ENCODE results near the gene CERS3. TPM values are rescaled to one million over a fixed set of nuclear protein-coding genes. Genes with fewer than 3 reads are reported as not detected.

Gene CERS3
- polyA plus RNA-seq, 1 of the 3 experiments (the other 2 are of a cell fraction): not detected

GRCh38 chr15:100573526-100573925, 44.8 kb upstream of the CERS3 start:
- no peak overlapping the region for H2AFZ ChIP-seq (ENCODE audit: low read depth)
- H3K27me3 ChIP-seq (ENCODE audit: insufficient read depth): no peaks in the 10 kb centered on the region
- no peak overlapping the region for H3K4me3 ChIP-seq (ENCODE audit: low read depth in 2 of 2, low read length in 1 of 2)
- DNase-seq: no peak
- CTCF ChIA-PET: interaction anchor here (1.3 to 10.9 kb wide), 6 partner anchors 9 to 231 kb away, joined by 5 to 130 read pairs (median 7); partner anchors contain the start of genes ADAMTS17, ASB7 and LINS1
- H3K79me2 ChIP-seq (ENCODE audit: insufficient read depth): peaks cover 5% of the 10 kb centered on the region
- 90% methylated on average over 4 of the region's 4 CpGs for WGBS (ENCODE audit: low lambda C conversion rate)
- H3K36me3 ChIP-seq (replicated peaks in 1 of 2; ENCODE audit: control insufficient read depth in 1 of 2, insufficient read depth in 2 of 2, low read length in 1 of 2): peaks cover 26 to 46% of the 10 kb centered on the region in 2 experiments
- peaks cover 3% of the 10 kb centered on the region for H3F3A ChIP-seq (replicated peaks; ENCODE audit: insufficient read depth)
- H3K9me2 ChIP-seq: no peaks in the 10 kb centered on the region
- POLR2A ChIA-PET: no interaction called here
- TF ChIP-seq GATA2 (CRISPR knock-in tag; IDR thresholded peaks at IDR 0.05) (no peak), RAD21 (IDR thresholded peaks at IDR 0.05; ENCODE audit: low read length) (no peak), RCOR1 (IDR thresholded peaks at IDR 0.05; ENCODE audit: low read length) (no peak), IRF3 (IDR thresholded peaks at IDR 0.05; ENCODE audit: low read depth, low read length) (no peak), REST (IDR thresholded peaks at IDR 0.05; ENCODE audit: low read depth, low read length) (no peak), SIN3A (IDR thresholded peaks at IDR 0.05; ENCODE audit: borderline replicate concordance, low read depth, low read length) (no peak), USF1 (IDR thresholded peaks at IDR 0.05; ENCODE audit: borderline replicate concordance, low read depth) (no peak), ELF1 (IDR thresholded peaks at IDR 0.05) (no peak), NRF1 (IDR thresholded peaks at IDR 0.05; ENCODE audit: low read depth, low read length) (no peak), YY1 (IDR thresholded peaks at IDR 0.05; ENCODE audit: low read depth) (no peak), MEF2A (IDR thresholded peaks at IDR 0.05; ENCODE audit: borderline replicate concordance, low read depth) (no peak), JUND (IDR thresholded peaks at IDR 0.05) (no peak), POLR2AphosphoS5 (IDR thresholded peaks at IDR 0.05; ENCODE audit: low read depth, low read length) (no peak), FOXJ3 (CRISPR knock-in tag; IDR thresholded peaks at IDR 0.05) (no peak), USF2 (IDR thresholded peaks at IDR 0.05; ENCODE audit: borderline replicate concordance, low read depth, low read length) (no peak), TCF12 (IDR thresholded peaks at IDR 0.05) (no peak)
- H3K27ac ChIP-seq (ENCODE audit: low read depth in 2 of 2, low read length in 1 of 2): no peak overlapping the region
- no peak overlapping the region for H3K9ac ChIP-seq
- no peaks in the 10 kb centered on the region for H4K20me1 ChIP-seq (ENCODE audit: insufficient read depth)
- H3K4me2 ChIP-seq: no peak overlapping the region
- H3K4me1 ChIP-seq (ENCODE audit: control insufficient read depth in 1 of 2, insufficient read depth in 2 of 2, low read depth in 1 of 2, low read length in 1 of 2): no peaks in the 10 kb centered on the region
- no peaks in the 10 kb centered on the region for H3K9me3 ChIP-seq
